ENCODE measurements around the gene ICOS. TPM values are rescaled to one million over a fixed set of nuclear protein-coding genes. Genes with fewer than 3 reads are reported as not detected.

Gene ICOS
- total and polyA plus RNA-seq, 10 of the 15 experiments (the other 5 are each of a cell fraction or from before 2014, with no cell fraction given): 0.47 to 36.0 (median 0.87) TPM

GRCh38 chr2:203904022-203904421, 32.5 kb upstream of the ICOS start (continued):
- TF ChIP-seq ZNF592 (IDR thresholded peaks at IDR 0.05): no peak
- TF ChIP-seq ZBTB11 (CRISPR knock-in tag; IDR thresholded peaks at IDR 0.05): no peak
- TF ChIP-seq RELA (IDR thresholded peaks at IDR 0.05; ENCODE audit: borderline replicate concordance, partially characterized antibody): no peak
- no peak for TF ChIP-seq ASH2L (IDR thresholded peaks at IDR 0.05; ENCODE audit: borderline replicate concordance, low read depth)
- TF ChIP-seq BCL11A (IDR thresholded peaks at IDR 0.05; ENCODE audit: low read depth, low read length): no peak
- TF ChIP-seq SMAD1 (IDR thresholded peaks at IDR 0.05; ENCODE audit: low read depth, partially characterized antibody): no peak

Measured in GM12878 (cell line).